Fibroblast of the aortic adventitia (primary cell): ENCODE data around the gene MXI1. TPM values are rescaled to one million over a fixed set of nuclear protein-coding genes. Genes with fewer than 3 reads are reported as not detected.

Experiments used
- DNase-seq: peaks from one replicate; pipeline ENCODE4 v3.0.0-alpha.2; 2010; ENCODE audit warnings: low read depth
- H3K4me3 ChIP-seq: 2 replicates; pipeline ENCODE4 v1.5.1; 2011; ENCODE audit warnings: low read depth, mild to moderate bottlenecking, control low read depth, low read length, moderate library complexity
- CTCF ChIP-seq: IDR thresholded peaks from 2 replicates; pipeline ENCODE4 v1.5.1; 2011; ENCODE audit warnings: mild to moderate bottlenecking, low read length, control low read depth, inconsistent platforms; ENCODE audit not compliant: insufficient read depth
- total RNA-seq: library from RNA; depleted of rRNA; stranded (reverse); fragments of >200 nt; gene quantifications from 2 replicates; pipeline ENCODE4 v1.2.3, GENCODE V29; 2012; ENCODE audit warnings: low replicate concordance

Gene MXI1
- total RNA-seq, 1 donor: 20.3 TPM

GRCh38 chr10:110163841-110164240, 43.6 kb upstream of the MXI1 start:
- DNase-seq: no peak
- no peak for TF ChIP-seq CTCF
- no peak overlapping the region for H3K4me3 ChIP-seq

GRCh38 chr10:110165239-110165638, 42.2 kb upstream of the MXI1 start:
- no peak for TF ChIP-seq CTCF
- no peak for DNase-seq
- no peak overlapping the region for H3K4me3 ChIP-seq

GRCh38 chr10:110167149-110167548, 40.3 kb upstream of the MXI1 start:
- no peak for DNase-seq
- H3K4me3 ChIP-seq: no peak overlapping the region
- TF ChIP-seq CTCF: no peak

- no peak overlapping the region for H3K4me3 ChIP-seq
- TF ChIP-seq CTCF: no peak
- no peak for DNase-seq
Observed at GRCh38 chr10:110168601-110169481, 38.6 kb upstream of the MXI1 start.

GRCh38 chr10:110169586-110169985, 37.8 kb upstream of the MXI1 start:
- no peak for TF ChIP-seq CTCF
- no peak for DNase-seq
- H3K4me3 ChIP-seq: no peak overlapping the region

- DNase-seq: no peak
- TF ChIP-seq CTCF: no peak
- no peak overlapping the region for H3K4me3 ChIP-seq
Observed at GRCh38 chr10:110170142-110170971, 37.0 kb upstream of the MXI1 start.
